Endothelial cell (in vitro differentiated cells): ENCODE data around the gene POM121L2. TPM values are rescaled to one million over a fixed set of nuclear protein-coding genes. Genes with fewer than 3 reads are reported as not detected.
A peak's percentile ranks its signal among the peaks of the same experiment; 100 is the strongest.

ENCODE experiments used
- DNase-seq: peaks from one replicate; pipeline ENCODE4 v3.0.0; 2021; ENCODE audit warnings: low spot score
- H3K27ac Mint-ChIP-seq: one replicate; pipeline ENCODE4 v1.8.0; 2021; ENCODE audit warnings: mixed read lengths, inconsistent platforms; ENCODE audit not compliant: unreplicated experiment
- H3K27me3 Mint-ChIP-seq: one replicate; pipeline ENCODE4 v1.8.0; 2021; ENCODE audit warnings: mild to moderate bottlenecking, moderate library complexity, mixed read lengths, inconsistent platforms; ENCODE audit not compliant: unreplicated experiment
- H3K36me3 Mint-ChIP-seq: one replicate; pipeline ENCODE4 v1.8.0; 2021; ENCODE audit warnings: mild to moderate bottlenecking, low read depth, mixed read lengths, inconsistent platforms; ENCODE audit not compliant: unreplicated experiment
- H3K4me1 Mint-ChIP-seq: one replicate; pipeline ENCODE4 v1.8.0; 2021; ENCODE audit warnings: mild to moderate bottlenecking, mixed read lengths, inconsistent platforms; ENCODE audit not compliant: unreplicated experiment
- H3K4me3 Mint-ChIP-seq: one replicate; pipeline ENCODE4 v1.8.0; 2021; ENCODE audit warnings: mild to moderate bottlenecking, mixed read lengths, inconsistent platforms; ENCODE audit not compliant: unreplicated experiment
- H3K9me3 Mint-ChIP-seq: one replicate; pipeline ENCODE4 v1.8.0; 2021; ENCODE audit warnings: mixed read lengths, inconsistent platforms; ENCODE audit not compliant: unreplicated experiment
- total RNA-seq: library from RNA; stranded (reverse); fragmentation: NEBNext Ultra II Directional; extraction: Animal tissue kit (Norgen Biotek cat#: 25700); gene quantifications from one replicate; pipeline ENCODE4 v1.2.1, GENCODE V29; 2021; ENCODE audit not compliant: unreplicated experiment
- TF ChIP-seq, protein P1 (sequence below): fragments of 200-600 bp; sonication (generic); IDR thresholded peaks from one replicate; pipeline ENCODE4 v1.5.0; 2021; ENCODE audit warnings: antibody characterized with exemption; ENCODE audit not compliant: unreplicated experiment

POM121L2 gene
- total RNA-seq, 1 donor from 2014 or later: 1.3 TPM

DNA sequence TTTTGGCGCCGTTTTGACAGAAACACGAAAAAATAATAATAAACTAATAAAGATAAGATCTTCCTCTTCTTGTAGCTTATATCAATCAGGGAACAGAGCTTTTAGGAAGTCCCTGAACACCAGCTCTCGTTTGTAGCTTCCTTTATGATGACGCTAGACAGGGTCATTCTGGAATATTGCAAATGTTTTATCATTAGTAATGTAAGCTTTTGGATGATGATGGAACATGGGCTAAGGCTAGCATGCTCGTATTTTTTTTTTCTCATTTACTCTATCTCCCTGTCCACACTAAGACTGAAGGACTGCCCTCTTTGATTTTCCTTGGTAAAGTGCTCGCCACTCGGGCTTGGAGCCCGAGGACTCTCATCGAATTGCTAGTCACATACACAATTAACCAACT is 22.1 kb upstream of the POM121L2 start:
- Mint-ChIP-seq H3K9me3 (no peaks in the 10 kb centered on the region), H3K27ac (no peak overlapping the region), H3K4me3 (no peak overlapping the region), H3K4me1 (peaks cover 7% of the 10 kb centered on the region), H3K27me3 (peaks cover 13% of the 10 kb centered on the region), H3K36me3 (no peaks in the 10 kb centered on the region)
- TF ChIP-seq, protein P1, sequence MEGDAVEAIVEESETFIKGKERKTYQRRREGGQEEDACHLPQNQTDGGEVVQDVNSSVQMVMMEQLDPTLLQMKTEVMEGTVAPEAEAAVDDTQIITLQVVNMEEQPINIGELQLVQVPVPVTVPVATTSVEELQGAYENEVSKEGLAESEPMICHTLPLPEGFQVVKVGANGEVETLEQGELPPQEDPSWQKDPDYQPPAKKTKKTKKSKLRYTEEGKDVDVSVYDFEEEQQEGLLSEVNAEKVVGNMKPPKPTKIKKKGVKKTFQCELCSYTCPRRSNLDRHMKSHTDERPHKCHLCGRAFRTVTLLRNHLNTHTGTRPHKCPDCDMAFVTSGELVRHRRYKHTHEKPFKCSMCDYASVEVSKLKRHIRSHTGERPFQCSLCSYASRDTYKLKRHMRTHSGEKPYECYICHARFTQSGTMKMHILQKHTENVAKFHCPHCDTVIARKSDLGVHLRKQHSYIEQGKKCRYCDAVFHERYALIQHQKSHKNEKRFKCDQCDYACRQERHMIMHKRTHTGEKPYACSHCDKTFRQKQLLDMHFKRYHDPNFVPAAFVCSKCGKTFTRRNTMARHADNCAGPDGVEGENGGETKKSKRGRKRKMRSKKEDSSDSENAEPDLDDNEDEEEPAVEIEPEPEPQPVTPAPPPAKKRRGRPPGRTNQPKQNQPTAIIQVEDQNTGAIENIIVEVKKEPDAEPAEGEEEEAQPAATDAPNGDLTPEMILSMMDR: no peak
- no peak for DNase-seq

DNA sequence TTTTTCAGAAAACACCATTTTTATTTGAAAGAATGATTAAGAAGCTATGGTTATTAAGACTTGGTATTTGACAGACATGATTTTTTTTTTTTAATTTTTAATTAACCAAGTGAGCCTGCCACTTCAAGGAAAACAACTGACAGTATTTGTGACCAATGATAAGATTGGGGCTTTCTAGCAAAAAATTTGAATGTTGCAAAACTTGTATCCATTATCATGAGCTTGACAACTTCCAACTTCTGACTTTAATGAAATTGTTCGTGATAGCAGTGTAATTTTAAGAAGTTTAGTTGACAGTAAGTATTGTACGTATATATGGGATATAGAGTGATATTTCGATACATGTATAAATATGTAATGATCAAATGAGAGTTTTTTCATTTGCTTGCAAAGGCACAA is 21.6 kb upstream of the POM121L2 start:
- Mint-ChIP-seq H3K4me3 (no peak overlapping the region), H3K27ac (no peak overlapping the region)

DNA sequence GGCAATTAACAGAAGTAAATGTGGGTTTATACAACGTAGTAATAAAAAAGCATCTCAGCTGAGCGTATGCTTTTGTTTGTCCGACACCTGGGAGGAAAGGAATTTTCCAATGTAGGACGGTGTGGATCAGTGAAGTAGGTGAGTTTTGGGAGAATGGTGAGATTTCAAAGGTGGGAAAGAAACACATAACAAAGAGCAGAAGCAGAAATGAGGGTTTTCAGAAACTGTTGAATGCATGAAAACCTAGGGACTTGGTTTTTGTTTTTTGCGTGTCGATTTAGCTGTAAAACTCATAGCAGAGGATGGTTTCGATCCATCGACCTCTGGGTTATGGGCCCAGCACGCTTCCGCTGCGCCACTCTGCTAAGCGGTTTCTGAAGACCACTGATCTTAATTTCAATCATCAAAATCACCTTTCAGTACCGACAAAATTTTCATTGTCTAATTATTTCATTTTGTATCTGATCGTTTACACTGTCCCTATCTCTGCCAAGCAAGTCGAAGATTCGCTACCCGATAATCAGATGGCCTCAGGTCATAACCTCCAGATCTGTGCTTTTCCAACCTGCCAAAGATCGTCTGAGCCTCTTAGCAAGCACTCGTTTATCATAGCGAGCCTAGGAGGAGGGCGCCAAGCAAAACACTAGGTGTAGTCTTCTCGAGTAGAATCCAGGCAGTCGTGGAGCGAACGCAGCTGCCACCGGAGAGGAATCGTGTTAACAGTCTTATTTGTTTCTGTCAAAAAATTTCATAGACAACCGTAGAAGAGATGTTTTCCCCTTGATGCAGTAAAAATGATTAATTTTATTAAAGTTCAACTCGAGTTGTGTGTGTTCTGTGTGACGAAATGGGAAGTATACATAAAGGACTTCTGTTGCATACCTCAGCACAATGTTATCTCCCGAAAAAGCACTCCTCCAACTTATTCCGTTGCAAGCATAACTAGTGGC is 20.9 kb upstream of the POM121L2 start:
- Mint-ChIP-seq H3K27me3 (peaks cover 13% of the 10 kb centered on the region), H3K9me3 (no peaks in the 10 kb centered on the region), H3K27ac (peak overlapping the region; percentile 89), H3K4me3 (peak overlapping the region; percentile 95), H3K4me1 (peaks cover 7% of the 10 kb centered on the region), H3K36me3 (no peaks in the 10 kb centered on the region)
- DNase-seq: peak; percentile 48
- TF ChIP-seq, protein P1: no peak

More for the DNA sequence above, 21.6 kb upstream of the POM121L2 start:
- no peaks in the 10 kb centered on the region for H3K36me3 Mint-ChIP-seq
- H3K27me3 Mint-ChIP-seq: peaks cover 13% of the 10 kb centered on the region
- TF ChIP-seq, protein P1: no peak
- H3K4me1 Mint-ChIP-seq: peaks cover 7% of the 10 kb centered on the region
- DNase-seq: no peak
- H3K9me3 Mint-ChIP-seq: no peaks in the 10 kb centered on the region

DNA sequence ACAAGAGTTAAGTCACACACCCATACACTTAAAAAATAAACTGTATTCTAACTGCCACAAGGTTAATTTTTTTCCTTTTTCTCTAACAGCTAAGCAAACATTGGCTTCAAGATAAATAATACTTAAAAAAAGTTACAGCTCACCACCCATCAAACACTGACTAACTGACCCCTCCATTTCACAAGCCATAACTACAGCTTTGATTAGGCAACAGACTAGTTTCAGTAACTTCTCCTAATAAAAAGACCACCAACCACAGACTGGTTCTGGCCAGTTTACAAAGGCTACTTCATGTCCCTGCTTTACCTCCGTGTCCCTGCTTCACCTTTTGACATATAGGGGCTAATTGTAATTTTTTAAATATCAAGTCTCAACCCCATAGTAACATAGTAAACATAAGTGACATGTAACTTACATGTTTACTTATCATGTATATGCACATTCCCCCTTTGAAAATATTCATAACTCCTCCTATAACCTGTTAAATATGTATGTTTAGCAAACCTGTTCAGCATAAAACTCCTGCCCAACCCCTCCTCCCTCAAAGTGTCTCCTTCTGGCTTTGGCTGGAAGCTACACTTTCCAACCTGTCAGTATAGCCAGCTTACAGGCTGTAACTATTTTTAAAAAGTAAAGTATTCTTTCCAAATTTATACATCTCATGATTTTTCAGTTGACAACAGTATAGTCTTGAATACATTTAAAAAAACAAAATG is 15.1 kb upstream of the POM121L2 start:
- H3K36me3 Mint-ChIP-seq: no peaks in the 10 kb centered on the region

More for the DNA sequence above, 15.1 kb upstream of the POM121L2 start:
- H3K4me1 Mint-ChIP-seq: no peaks in the 10 kb centered on the region
- DNase-seq: no peak
- no peaks in the 10 kb centered on the region for H3K9me3 Mint-ChIP-seq
- H3K27ac Mint-ChIP-seq: no peak overlapping the region
- H3K4me3 Mint-ChIP-seq: no peak overlapping the region
- peaks cover 6% of the 10 kb centered on the region for H3K27me3 Mint-ChIP-seq
- TF ChIP-seq, protein P1: no peak
